BE2C (cell line): ENCODE measurements around the gene SCG5.

Source experiments
- DNase-seq: peaks from one replicate; pipeline ENCODE4 v3.0.0-alpha.2; 2020
- H3K27me3 ChIP-seq: fragments of 250-450 bp; sonication (Bioruptor Pico); 2 replicates; pipeline ENCODE4 v1.5.1; 2020; ENCODE audit warnings: mild to moderate bottlenecking
- H3K36me3 ChIP-seq: fragments of 250-450 bp; sonication (Bioruptor Pico); 2 replicates; pipeline ENCODE4 v1.5.1; 2020; ENCODE audit warnings: mild to moderate bottlenecking
- H3K4me1 ChIP-seq: fragments of 250-450 bp; sonication (Bioruptor Pico); 2 replicates; pipeline ENCODE4 v1.5.1; 2020
- H3K4me3 ChIP-seq: 2 replicates; pipeline ENCODE4 v1.5.1; 2011; ENCODE audit warnings: low read depth, low read length
- H3K9me3 ChIP-seq: fragments of 250-450 bp; sonication (Bioruptor Pico); 2 replicates; pipeline ENCODE4 v1.5.1; 2020
- CTCF ChIP-seq: IDR thresholded peaks from 2 replicates; pipeline ENCODE4 v1.5.1; 2012; ENCODE audit warnings: mild to moderate bottlenecking, low read depth, low read length

Gene SCG5

GRCh38 chr15:32700501-32701150 lies 59.1 kb downstream of the SCG5 start:
- no peaks in the 10 kb centered on the region for H3K9me3 ChIP-seq
- no peaks in the 10 kb centered on the region for H3K36me3 ChIP-seq
- H3K27me3 ChIP-seq = no peaks in the 10 kb centered on the region
- no peak overlapping the region for H3K4me3 ChIP-seq
- no peak for DNase-seq
- TF ChIP-seq CTCF = no peak
- no peaks in the 10 kb centered on the region for H3K4me1 ChIP-seq

- no peak for DNase-seq
- no peaks in the 10 kb centered on the region for H3K27me3 ChIP-seq
- TF ChIP-seq CTCF = no peak
- H3K4me1 ChIP-seq = no peaks in the 10 kb centered on the region
- H3K4me3 ChIP-seq = no peak overlapping the region
- no peaks in the 10 kb centered on the region for H3K9me3 ChIP-seq
- H3K36me3 ChIP-seq = no peaks in the 10 kb centered on the region
Measured at GRCh38 chr15:32701863-32702262, 60.4 kb downstream of the SCG5 start.

- DNase-seq = no peak
- TF ChIP-seq CTCF = no peak
- no peaks in the 10 kb centered on the region for H3K4me1 ChIP-seq
- no peak overlapping the region for H3K4me3 ChIP-seq
- no peaks in the 10 kb centered on the region for H3K27me3 ChIP-seq
- H3K36me3 ChIP-seq = no peaks in the 10 kb centered on the region
- no peaks in the 10 kb centered on the region for H3K9me3 ChIP-seq
Measured at GRCh38 chr15:32704395-32704981, 63.0 kb downstream of the SCG5 start.

DNA sequence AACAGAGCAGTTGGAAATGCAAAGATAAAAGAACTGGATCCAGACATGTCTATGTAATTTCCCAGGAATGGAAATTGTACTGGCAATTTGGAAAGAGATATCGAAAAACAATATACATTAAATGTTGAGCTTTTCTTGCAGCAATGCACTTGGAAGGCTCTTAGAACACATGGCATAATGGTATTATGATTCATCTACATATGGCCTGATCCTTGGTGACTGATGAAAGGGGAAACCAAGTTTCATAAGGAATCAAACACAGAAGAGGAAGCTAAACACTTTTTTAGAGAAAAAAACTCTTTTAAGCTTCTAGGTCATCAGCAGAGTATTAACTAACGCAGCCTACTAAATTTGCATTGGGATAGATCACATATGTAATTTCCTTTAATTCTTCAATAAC lies 63.9 kb downstream of the SCG5 start:
- no peaks in the 10 kb centered on the region for H3K4me1 ChIP-seq
- H3K27me3 ChIP-seq = no peaks in the 10 kb centered on the region
- no peak for DNase-seq
- H3K36me3 ChIP-seq = no peaks in the 10 kb centered on the region
- TF ChIP-seq CTCF = no peak
- H3K4me3 ChIP-seq = no peak overlapping the region
- no peaks in the 10 kb centered on the region for H3K9me3 ChIP-seq

GRCh38 chr15:32706704-32707103 lies 65.2 kb downstream of the SCG5 start:
- no peaks in the 10 kb centered on the region for H3K27me3 ChIP-seq
- H3K4me1 ChIP-seq = no peaks in the 10 kb centered on the region
- H3K9me3 ChIP-seq = no peaks in the 10 kb centered on the region
- no peak for TF ChIP-seq CTCF
- H3K4me3 ChIP-seq = no peak overlapping the region
- no peaks in the 10 kb centered on the region for H3K36me3 ChIP-seq
- DNase-seq = no peak

DNA sequence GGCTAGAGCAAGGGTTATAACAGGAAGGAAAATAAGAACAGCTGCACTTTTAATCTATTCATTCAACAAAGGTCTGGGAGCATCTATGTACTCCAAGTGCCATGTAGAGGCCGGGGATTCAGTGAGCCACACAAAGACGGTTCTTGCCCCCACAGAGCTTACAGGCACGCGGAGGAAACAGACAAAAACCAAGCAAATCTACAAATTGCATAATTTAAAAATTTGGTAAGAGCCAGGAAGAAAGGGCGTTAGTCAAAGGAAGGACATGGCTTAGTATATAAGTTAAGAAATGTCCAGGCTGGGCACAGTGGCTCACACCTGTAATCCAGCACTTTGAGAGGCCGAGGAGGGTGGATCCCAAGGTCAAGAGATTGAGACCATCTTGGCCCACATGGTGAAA lies 65.9 kb downstream of the SCG5 start:
- no peaks in the 10 kb centered on the region for H3K27me3 ChIP-seq
- H3K36me3 ChIP-seq = no peaks in the 10 kb centered on the region
- H3K9me3 ChIP-seq = no peaks in the 10 kb centered on the region
- DNase-seq = no peak
- TF ChIP-seq CTCF = no peak
- H3K4me3 ChIP-seq = no peak overlapping the region
- H3K4me1 ChIP-seq = no peaks in the 10 kb centered on the region
